A549 (cell line): ENCODE measurements around the gene ISM1. TPM values are rescaled to one million over a fixed set of nuclear protein-coding genes. Genes with fewer than 3 reads are reported as not detected.

ENCODE experiments used
- ATAC-seq, 2 experiments: fragments of 200-7000 bp in 1 of 2; fragments of >200 bp in 1 of 2; cut with Nextera tagmentation in 1 of 2; cut with Tn5 transposase in 1 of 2; 3 replicates each; pipeline versions ENCODE4 v1.8.0 to v1.9.1; 2018 to 2020; ENCODE audit warnings: mild to moderate bottlenecking in 1 of 2, moderate library complexity in 1 of 2
- CTCF ChIA-PET: fragments of 300-600 bp; sonication (Branson Sonifier 250); formaldehyde crosslinking; extraction: SDS; loops from one replicate; lab custom pipeline; 2021; ENCODE audit warnings: antibody characterized with exemption, inconsistent platforms; lab: Yijun Ruan, JAX
- POLR2A ChIA-PET: fragments of 350-600 bp; formaldehyde crosslinking; extraction: SDS; loops from one replicate; lab custom pipeline; 2021; ENCODE audit warnings: antibody characterized with exemption, inconsistent platforms; lab: Yijun Ruan, JAX
- DNase-seq, 2 experiments: peaks; one replicate each; pipeline versions ENCODE4 v3.0.0 to v3.0.0-alpha.2; 2011 to 2016; ENCODE audit warnings: low read depth in 1 of 2, low spot score in 1 of 2
- FAIRE-seq: peaks from 2 replicates; lab custom pipeline; 2011; peaks lifted over from hg19 to GRCh38; lab: Jason Lieb, UNC
- H3K27ac ChIP-seq, 2 experiments: fragments of >200 bp; sonication (Bioruptor Twin); formaldehyde crosslinking; 3 replicates each; pipeline ENCODE4 v1.5.1; 2016 to 2017
- H3K4me1 ChIP-seq: fragments of >200 bp; sonication (Bioruptor Twin); formaldehyde crosslinking; 3 replicates; pipeline ENCODE4 v1.6.1; 2016
- H3K4me2 ChIP-seq: fragments of >200 bp; sonication (Bioruptor Twin); formaldehyde crosslinking; 3 replicates; pipeline ENCODE4 v1.6.1; 2016
- H3K4me3 ChIP-seq: fragments of >200 bp; sonication (Bioruptor Twin); formaldehyde crosslinking; 3 replicates; pipeline ENCODE4 v1.5.1; 2016
- H3K9me3 ChIP-seq: fragments of >200 bp; sonication (Bioruptor Twin); formaldehyde crosslinking; 3 replicates; pipeline ENCODE4 v1.6.1; 2016
- BHLHE40 ChIP-seq: IDR thresholded peaks from 2 replicates; pipeline ENCODE4 v1.6.1; 2012; ENCODE audit warnings: low read depth, low read length, inconsistent platforms
- CHD4 ChIP-seq: fragments of 200-600 bp; sonication (generic); IDR thresholded peaks from 2 replicates; pipeline ENCODE4 v1.6.1; 2016; ENCODE audit warnings: antibody characterized with exemption, mild to moderate bottlenecking, borderline replicate concordance
- ESRRA ChIP-seq: fragments of 150-350 bp; IDR thresholded peaks from 2 replicates; pipeline ENCODE4 v1.6.1; 2014; ENCODE audit warnings: mild to moderate bottlenecking, low read length, borderline replicate concordance
- HOXA7 ChIP-seq: fragments of 250-450 bp; sonication (Bioruptor Pico); IDR thresholded peaks from 2 replicates; pipeline ENCODE4 v1.5.0; 2020; ENCODE audit warnings: mild to moderate bottlenecking, moderate library complexity
- MAFK ChIP-seq: fragments of 450-650 bp; IDR thresholded peaks from 2 replicates; pipeline ENCODE4 v1.6.1; 2014; ENCODE audit not compliant: partially characterized antibody
- NR3C1 ChIP-seq: fragments of >200 bp; sonication (Bioruptor Twin); formaldehyde crosslinking; IDR thresholded peaks from 3 replicates; pipeline ENCODE4 v1.6.1; 2017
- POLR2A ChIP-seq: IDR thresholded peaks from 2 replicates; pipeline ENCODE4 v1.6.1; 2012; ENCODE audit warnings: mild to moderate bottlenecking, low read length
- RARB ChIP-seq: fragments of 250-450 bp; sonication (Bioruptor Pico); IDR thresholded peaks from 2 replicates; pipeline ENCODE4 v1.8.0; 2021; ENCODE audit warnings: mild to moderate bottlenecking, moderate library complexity
- RCOR1 ChIP-seq: fragments of 150-350 bp; IDR thresholded peaks from 2 replicates; pipeline ENCODE4 v1.6.1; 2014; ENCODE audit warnings: antibody characterized with exemption, low read length, low read depth
- RFX5 ChIP-seq: fragments of 450-650 bp; IDR thresholded peaks from 2 replicates; pipeline ENCODE4 v1.7.1; 2014; ENCODE audit warnings: antibody characterized with exemption, mild to moderate bottlenecking, moderate library complexity
- SMC3 ChIP-seq: fragments of >200 bp; sonication (Bioruptor Twin); formaldehyde crosslinking; IDR thresholded peaks from 3 replicates; pipeline ENCODE4 v1.6.1; 2018; ENCODE audit warnings: inconsistent platforms
- TFCP2L1 ChIP-seq: fragments of 250-450 bp; sonication (Bioruptor Pico); IDR thresholded peaks from 2 replicates; pipeline ENCODE4 v1.5.0; 2021; ENCODE audit warnings: mild to moderate bottlenecking
- ZNF302 ChIP-seq: fragments of 250-450 bp; sonication (Bioruptor Pico); IDR thresholded peaks from 2 replicates; pipeline ENCODE4 v1.9.0; 2021; ENCODE audit warnings: inconsistent platforms, mild to moderate bottlenecking, moderate library complexity
- WGBS: methylation state at CpG from one replicate; pipeline ENCODE4 v1.1.6; 2017; ENCODE audit errors: missing lambda C conversion rate; 5-methylcytosine and 5-hydroxymethylcytosine counted together
- polyA plus RNA-seq, 4 experiments: library from polyadenylated mRNA; depleted of rRNA in 3 of 4; stranded (reverse); fragments of >200 nt; fragmentation: RNase III in 1 of 4; extraction: RNeasy Plus Mini Kit Qiagen cat#74134 plus additional on column Dnase treatment in 1 of 4; gene quantifications; 2 replicates in 3 of 4; 3 replicates in 1 of 4; pipeline ENCODE4 v1.2.3, GENCODE V29; 2011 to 2017
- TF ChIP-seq, protein P1 (sequence below): fragments of 200-600 bp; sonication (generic); IDR thresholded peaks from 2 replicates; pipeline ENCODE4 v1.6.1; 2016; ENCODE audit warnings: antibody characterized with exemption, mild to moderate bottlenecking, moderate library complexity
- TF ChIP-seq, protein P2 (sequence below): fragments of >200 bp; sonication (Bioruptor Twin); formaldehyde crosslinking; IDR thresholded peaks from 3 replicates; pipeline ENCODE4 v1.6.1; 2016
- TF ChIP-seq, protein P3 (sequence below): IDR thresholded peaks from 2 replicates; pipeline ENCODE4 v1.6.1; 2012
- TF ChIP-seq, protein P4 (sequence below): fragments of >200 bp; sonication (Bioruptor Twin); formaldehyde crosslinking; IDR thresholded peaks from 2 replicates; pipeline ENCODE4 v1.6.1; 2016
- TF ChIP-seq, protein P5 (sequence below): fragments of 250-450 bp; sonication (Bioruptor Pico); IDR thresholded peaks from 2 replicates; pipeline ENCODE4 v1.5.0; 2021; ENCODE audit warnings: mild to moderate bottlenecking, moderate library complexity, borderline replicate concordance
- TF ChIP-seq, protein P6 (sequence below): fragments of >200 bp; sonication (Bioruptor Twin); formaldehyde crosslinking; IDR thresholded peaks from 3 replicates; pipeline ENCODE4 v1.5.1; 2016

Gene ISM1
- polyA plus RNA-seq, 2 of the 4 experiments (the other 2 are of a cell fraction): 0.18 to 0.39 TPM

DNA sequence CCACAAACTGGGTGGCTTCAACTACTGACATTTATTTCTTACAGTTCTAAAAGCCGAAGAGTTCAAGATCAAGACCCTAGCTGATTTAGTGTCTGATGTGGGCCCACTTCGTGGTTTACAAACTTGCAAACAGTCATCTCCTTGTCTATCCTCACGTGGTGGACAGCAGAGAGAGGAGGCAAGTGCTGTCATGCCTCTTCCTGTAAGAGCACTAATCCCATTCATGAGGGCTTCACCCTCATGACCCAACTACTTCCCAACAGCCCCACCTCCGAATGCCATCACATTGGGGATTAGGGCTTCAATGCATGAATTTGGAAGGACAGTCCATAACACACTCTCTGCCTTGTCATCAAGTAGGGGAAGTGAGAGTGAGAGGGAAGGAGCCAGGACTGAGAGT lies 15.6 kb upstream of the ISM1 start (continued):
- TF ChIP-seq, protein P1, sequence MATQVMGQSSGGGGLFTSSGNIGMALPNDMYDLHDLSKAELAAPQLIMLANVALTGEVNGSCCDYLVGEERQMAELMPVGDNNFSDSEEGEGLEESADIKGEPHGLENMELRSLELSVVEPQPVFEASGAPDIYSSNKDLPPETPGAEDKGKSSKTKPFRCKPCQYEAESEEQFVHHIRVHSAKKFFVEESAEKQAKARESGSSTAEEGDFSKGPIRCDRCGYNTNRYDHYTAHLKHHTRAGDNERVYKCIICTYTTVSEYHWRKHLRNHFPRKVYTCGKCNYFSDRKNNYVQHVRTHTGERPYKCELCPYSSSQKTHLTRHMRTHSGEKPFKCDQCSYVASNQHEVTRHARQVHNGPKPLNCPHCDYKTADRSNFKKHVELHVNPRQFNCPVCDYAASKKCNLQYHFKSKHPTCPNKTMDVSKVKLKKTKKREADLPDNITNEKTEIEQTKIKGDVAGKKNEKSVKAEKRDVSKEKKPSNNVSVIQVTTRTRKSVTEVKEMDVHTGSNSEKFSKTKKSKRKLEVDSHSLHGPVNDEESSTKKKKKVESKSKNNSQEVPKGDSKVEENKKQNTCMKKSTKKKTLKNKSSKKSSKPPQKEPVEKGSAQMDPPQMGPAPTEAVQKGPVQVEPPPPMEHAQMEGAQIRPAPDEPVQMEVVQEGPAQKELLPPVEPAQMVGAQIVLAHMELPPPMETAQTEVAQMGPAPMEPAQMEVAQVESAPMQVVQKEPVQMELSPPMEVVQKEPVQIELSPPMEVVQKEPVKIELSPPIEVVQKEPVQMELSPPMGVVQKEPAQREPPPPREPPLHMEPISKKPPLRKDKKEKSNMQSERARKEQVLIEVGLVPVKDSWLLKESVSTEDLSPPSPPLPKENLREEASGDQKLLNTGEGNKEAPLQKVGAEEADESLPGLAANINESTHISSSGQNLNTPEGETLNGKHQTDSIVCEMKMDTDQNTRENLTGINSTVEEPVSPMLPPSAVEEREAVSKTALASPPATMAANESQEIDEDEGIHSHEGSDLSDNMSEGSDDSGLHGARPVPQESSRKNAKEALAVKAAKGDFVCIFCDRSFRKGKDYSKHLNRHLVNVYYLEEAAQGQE: no peak
- no peak for TF ChIP-seq TFCP2L1 (CRISPR knock-in tag)

DNA sequence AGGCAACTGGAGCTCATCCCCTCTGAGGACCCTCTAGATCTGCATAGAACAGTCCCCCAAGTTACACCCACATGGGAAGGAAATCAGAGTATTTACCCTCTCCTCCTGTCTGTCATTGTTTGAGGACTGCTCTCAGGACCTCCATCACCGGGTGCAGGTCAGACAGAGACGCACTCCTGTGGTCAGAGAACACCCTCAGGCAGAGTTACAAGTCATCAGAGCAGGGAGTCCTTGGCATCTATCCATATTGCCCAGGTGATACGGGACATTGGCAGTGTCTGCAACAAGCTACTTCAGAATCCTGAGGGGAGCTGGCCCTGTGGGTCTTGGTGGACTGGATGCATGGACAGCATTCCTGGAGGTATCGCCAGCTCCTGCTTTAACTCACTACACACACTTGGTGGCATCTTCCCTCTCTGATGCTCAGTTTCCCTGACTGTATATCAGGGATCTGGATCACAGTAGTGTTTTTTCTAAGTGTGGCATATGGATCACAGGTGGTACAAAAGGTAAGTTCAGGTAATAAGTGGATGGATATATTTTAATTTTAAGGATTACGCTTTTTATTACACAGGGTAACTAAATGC lies 15.1 kb upstream of the ISM1 start:
- DNase-seq: no peak
- 42% methylated on average over 5 of the region's 5 CpGs for WGBS
- CTCF ChIA-PET: interaction anchor here (0.7 to 1.2 kb wide), 2 partner anchors 56 to 340 kb away, joined by 3 to 4 read pairs; no protein-coding TSS in a partner anchor

More for the DNA sequence above, 15.1 kb upstream of the ISM1 start:
- Histone ChIP-seq H3K27ac (no peak overlapping the region), H3K9me3 (no peaks in the 10 kb centered on the region), H3K4me2 (no peak overlapping the region), H3K4me3 (no peak overlapping the region), H3K4me1 (no peaks in the 10 kb centered on the region)
- POLR2A ChIA-PET: no interaction called here
- ATAC-seq: 0 out of 6 replicates have a peak, but pooled peaks of 1 of the 2 experiments have one; percentile 24
- TF ChIP-seq ESRRA: no peak
- TF ChIP-seq POLR2A: no peak
- TF ChIP-seq ZNF302 (CRISPR knock-in tag): no peak
- TF ChIP-seq, protein P2, sequence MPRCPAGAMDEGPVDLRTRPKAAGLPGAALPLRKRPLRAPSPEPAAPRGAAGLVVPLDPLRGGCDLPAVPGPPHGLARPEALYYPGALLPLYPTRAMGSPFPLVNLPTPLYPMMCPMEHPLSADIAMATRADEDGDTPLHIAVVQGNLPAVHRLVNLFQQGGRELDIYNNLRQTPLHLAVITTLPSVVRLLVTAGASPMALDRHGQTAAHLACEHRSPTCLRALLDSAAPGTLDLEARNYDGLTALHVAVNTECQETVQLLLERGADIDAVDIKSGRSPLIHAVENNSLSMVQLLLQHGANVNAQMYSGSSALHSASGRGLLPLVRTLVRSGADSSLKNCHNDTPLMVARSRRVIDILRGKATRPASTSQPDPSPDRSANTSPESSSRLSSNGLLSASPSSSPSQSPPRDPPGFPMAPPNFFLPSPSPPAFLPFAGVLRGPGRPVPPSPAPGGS: no peak
- TF ChIP-seq RFX5: no peak
- TF ChIP-seq, protein P3, sequence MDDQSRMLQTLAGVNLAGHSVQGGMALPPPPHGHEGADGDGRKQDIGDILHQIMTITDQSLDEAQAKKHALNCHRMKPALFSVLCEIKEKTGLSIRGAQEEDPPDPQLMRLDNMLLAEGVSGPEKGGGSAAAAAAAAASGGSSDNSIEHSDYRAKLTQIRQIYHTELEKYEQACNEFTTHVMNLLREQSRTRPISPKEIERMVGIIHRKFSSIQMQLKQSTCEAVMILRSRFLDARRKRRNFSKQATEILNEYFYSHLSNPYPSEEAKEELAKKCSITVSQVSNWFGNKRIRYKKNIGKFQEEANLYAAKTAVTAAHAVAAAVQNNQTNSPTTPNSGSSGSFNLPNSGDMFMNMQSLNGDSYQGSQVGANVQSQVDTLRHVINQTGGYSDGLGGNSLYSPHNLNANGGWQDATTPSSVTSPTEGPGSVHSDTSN: no peak
- TF ChIP-seq NR3C1: no peak
- no peak for TF ChIP-seq MAFK
- TF ChIP-seq, protein P4, sequence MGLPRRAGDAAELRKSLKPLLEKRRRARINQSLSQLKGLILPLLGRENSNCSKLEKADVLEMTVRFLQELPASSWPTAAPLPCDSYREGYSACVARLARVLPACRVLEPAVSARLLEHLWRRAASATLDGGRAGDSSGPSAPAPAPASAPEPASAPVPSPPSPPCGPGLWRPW: no peak
- TF ChIP-seq, protein P5, sequence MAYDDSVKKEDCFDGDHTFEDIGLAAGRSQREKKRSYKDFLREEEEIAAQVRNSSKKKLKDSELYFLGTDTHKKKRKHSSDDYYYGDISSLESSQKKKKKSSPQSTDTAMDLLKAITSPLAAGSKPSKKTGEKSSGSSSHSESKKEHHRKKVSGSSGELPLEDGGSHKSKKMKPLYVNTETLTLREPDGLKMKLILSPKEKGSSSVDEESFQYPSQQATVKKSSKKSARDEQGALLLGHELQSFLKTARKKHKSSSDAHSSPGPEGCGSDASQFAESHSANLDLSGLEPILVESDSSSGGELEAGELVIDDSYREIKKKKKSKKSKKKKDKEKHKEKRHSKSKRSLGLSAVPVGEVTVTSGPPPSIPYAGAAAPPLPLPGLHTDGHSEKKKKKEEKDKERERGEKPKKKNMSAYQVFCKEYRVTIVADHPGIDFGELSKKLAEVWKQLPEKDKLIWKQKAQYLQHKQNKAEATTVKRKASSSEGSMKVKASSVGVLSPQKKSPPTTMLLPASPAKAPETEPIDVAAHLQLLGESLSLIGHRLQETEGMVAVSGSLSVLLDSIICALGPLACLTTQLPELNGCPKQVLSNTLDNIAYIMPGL (CRISPR knock-in tag): no peak
- TF ChIP-seq RCOR1: no peak
- TF ChIP-seq, protein P6, sequence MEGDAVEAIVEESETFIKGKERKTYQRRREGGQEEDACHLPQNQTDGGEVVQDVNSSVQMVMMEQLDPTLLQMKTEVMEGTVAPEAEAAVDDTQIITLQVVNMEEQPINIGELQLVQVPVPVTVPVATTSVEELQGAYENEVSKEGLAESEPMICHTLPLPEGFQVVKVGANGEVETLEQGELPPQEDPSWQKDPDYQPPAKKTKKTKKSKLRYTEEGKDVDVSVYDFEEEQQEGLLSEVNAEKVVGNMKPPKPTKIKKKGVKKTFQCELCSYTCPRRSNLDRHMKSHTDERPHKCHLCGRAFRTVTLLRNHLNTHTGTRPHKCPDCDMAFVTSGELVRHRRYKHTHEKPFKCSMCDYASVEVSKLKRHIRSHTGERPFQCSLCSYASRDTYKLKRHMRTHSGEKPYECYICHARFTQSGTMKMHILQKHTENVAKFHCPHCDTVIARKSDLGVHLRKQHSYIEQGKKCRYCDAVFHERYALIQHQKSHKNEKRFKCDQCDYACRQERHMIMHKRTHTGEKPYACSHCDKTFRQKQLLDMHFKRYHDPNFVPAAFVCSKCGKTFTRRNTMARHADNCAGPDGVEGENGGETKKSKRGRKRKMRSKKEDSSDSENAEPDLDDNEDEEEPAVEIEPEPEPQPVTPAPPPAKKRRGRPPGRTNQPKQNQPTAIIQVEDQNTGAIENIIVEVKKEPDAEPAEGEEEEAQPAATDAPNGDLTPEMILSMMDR: no peak
- no peak for TF ChIP-seq HOXA7 (CRISPR knock-in tag)
- TF ChIP-seq SMC3: no peak
- TF ChIP-seq RARB (CRISPR knock-in tag): no peak
- no peak for TF ChIP-seq TFCP2L1 (CRISPR knock-in tag)
- no peak for TF ChIP-seq CHD4
- TF ChIP-seq BHLHE40: no peak
- peak; percentile 32 for FAIRE-seq
